Hepatocyte (in vitro differentiated cells): ENCODE results near the gene NCAM1. TPM values are rescaled to one million over a fixed set of nuclear protein-coding genes. Genes with fewer than 3 reads are reported as not detected.

Experiments used
- DNase-seq: peaks from one replicate; pipeline ENCODE4 v3.0.0-alpha.2; 2016; ENCODE audit warnings: low spot score
- H2AFZ ChIP-seq: fragments of 200-600 bp; sonication (generic); 2 replicates; pipeline ENCODE4 v1.6.0; 2016; ENCODE audit warnings: antibody characterized with exemption, mild to moderate bottlenecking
- H3K27ac ChIP-seq: fragments of 200-600 bp; sonication (generic); 2 replicates; pipeline ENCODE4 v1.5.1; 2016; ENCODE audit warnings: mild to moderate bottlenecking
- H3K27me3 ChIP-seq: fragments of 200-600 bp; sonication (generic); 2 replicates; pipeline ENCODE4 v1.6.1; 2016
- H3K36me3 ChIP-seq: fragments of 200-600 bp; sonication (generic); replicated peaks from 2 replicates; pipeline ENCODE4 v1.5.1; 2016; ENCODE audit warnings: low read depth; ENCODE audit not compliant: insufficient read depth
- H3K4me1 ChIP-seq: fragments of 200-600 bp; sonication (generic); 2 replicates; pipeline ENCODE4 v1.5.1; 2016; ENCODE audit warnings: mild to moderate bottlenecking, moderate library complexity; ENCODE audit not compliant: insufficient read depth
- H3K4me2 ChIP-seq: fragments of 200-600 bp; sonication (generic); 2 replicates; pipeline ENCODE4 v1.6.0; 2016
- H3K4me3 ChIP-seq: fragments of 200-600 bp; sonication (generic); 2 replicates; pipeline ENCODE4 v1.5.1; 2016; ENCODE audit warnings: mild to moderate bottlenecking
- H3K79me2 ChIP-seq: fragments of 200-600 bp; sonication (generic); 2 replicates; pipeline ENCODE4 v1.6.0; 2017; ENCODE audit warnings: mild to moderate bottlenecking
- H3K9me2 ChIP-seq: fragments of 200-600 bp; sonication (generic); replicated peaks from 2 replicates; pipeline ENCODE4 v1.6.0; 2017; ENCODE audit warnings: mild to moderate bottlenecking; ENCODE audit not compliant: insufficient read depth
- H3K9me3 ChIP-seq: fragments of 200-600 bp; sonication (generic); 2 replicates; pipeline ENCODE4 v1.5.1; 2016; ENCODE audit warnings: low read depth, mild to moderate bottlenecking
- H4K20me1 ChIP-seq: fragments of 200-600 bp; sonication (generic); 2 replicates; pipeline ENCODE4 v1.6.0; 2016; ENCODE audit warnings: mild to moderate bottlenecking; ENCODE audit not compliant: insufficient read depth, poor library complexity, severe bottlenecking
- EZH2 ChIP-seq: fragments of 200-600 bp; sonication (generic); IDR thresholded peaks from 2 replicates; pipeline ENCODE4 v1.6.1; 2016; ENCODE audit warnings: antibody characterized with exemption, mild to moderate bottlenecking, borderline replicate concordance
- EZH2phosphoT487 ChIP-seq: fragments of 200-600 bp; sonication (generic); IDR thresholded peaks from one replicate; pipeline ENCODE4 v1.6.1; 2018; ENCODE audit warnings: antibody characterized with exemption, mild to moderate bottlenecking, low read depth, moderate library complexity; ENCODE audit not compliant: unreplicated experiment, severe bottlenecking
- WGBS: methylation state at CpG from one replicate; pipeline ENCODE4 v1.1.6; 2016; ENCODE audit warnings: low lambda C conversion rate; ENCODE audit errors: missing lambda C conversion rate; 5-methylcytosine and 5-hydroxymethylcytosine counted together
- polyA plus RNA-seq: library from polyadenylated mRNA; unstranded; fragments of >200 nt; fragmentation: Nextera tagmentation; extraction: Ambion mirVana; gene quantifications from 2 replicates; pipeline ENCODE4 v1.2.1, GENCODE V29; 2016
- total RNA-seq: library from RNA; depleted of rRNA; stranded (reverse); fragments of >200 nt; gene quantifications from 2 replicates; pipeline ENCODE4 v1.2.3, GENCODE V29; 2014
- TF ChIP-seq, protein P1 (sequence below): fragments of 200-600 bp; sonication (generic); IDR thresholded peaks from 2 replicates; pipeline ENCODE4 v1.5.1; 2016; ENCODE audit warnings: antibody characterized with exemption, mild to moderate bottlenecking; ENCODE audit not compliant: poor library complexity

Gene NCAM1
- total and polyA plus RNA-seq, 2 experiments from 2014 or later, result 12.4 to 27.2 TPM

DNA sequence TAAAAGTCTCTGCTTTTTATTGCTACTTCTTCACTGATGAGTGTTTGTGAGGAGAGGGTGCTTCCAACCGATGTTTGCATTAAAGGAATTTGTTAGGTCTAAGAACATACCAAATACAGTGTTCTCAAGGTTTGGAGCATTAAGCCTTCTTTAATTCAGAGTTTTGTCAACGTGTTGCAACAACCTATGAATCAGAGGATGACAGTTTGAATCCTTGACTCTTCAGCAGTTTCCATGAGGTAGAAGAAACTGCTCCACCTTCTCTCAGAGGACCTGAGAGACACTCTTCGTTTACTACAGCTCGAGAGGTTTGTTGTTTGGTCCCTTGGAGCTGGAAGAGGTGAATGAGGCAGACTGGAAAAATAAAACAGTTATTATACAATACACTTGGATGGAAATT is 55.7 kb downstream of the NCAM1 start:
- Histone ChIP-seq H3K27me3 (no peaks in the 10 kb centered on the region), H3K79me2 (peaks cover 7% of the 10 kb centered on the region), H3K4me3 (no peak overlapping the region), H3K4me1 (peaks cover 17% of the 10 kb centered on the region), H3K9me2 (no peaks in the 10 kb centered on the region), H4K20me1 (no peaks in the 10 kb centered on the region), H2AFZ (no peak overlapping the region), H3K27ac (no peak overlapping the region), H3K4me2 (no peak overlapping the region), H3K9me3 (no peaks in the 10 kb centered on the region), H3K36me3 (no peaks in the 10 kb centered on the region)
- no peak for DNase-seq
- 63% methylated on average over 4 of the region's 4 CpGs for WGBS
- TF ChIP-seq EZH2 (no peak), EZH2phosphoT487 (no peak)
- TF ChIP-seq, protein P1, sequence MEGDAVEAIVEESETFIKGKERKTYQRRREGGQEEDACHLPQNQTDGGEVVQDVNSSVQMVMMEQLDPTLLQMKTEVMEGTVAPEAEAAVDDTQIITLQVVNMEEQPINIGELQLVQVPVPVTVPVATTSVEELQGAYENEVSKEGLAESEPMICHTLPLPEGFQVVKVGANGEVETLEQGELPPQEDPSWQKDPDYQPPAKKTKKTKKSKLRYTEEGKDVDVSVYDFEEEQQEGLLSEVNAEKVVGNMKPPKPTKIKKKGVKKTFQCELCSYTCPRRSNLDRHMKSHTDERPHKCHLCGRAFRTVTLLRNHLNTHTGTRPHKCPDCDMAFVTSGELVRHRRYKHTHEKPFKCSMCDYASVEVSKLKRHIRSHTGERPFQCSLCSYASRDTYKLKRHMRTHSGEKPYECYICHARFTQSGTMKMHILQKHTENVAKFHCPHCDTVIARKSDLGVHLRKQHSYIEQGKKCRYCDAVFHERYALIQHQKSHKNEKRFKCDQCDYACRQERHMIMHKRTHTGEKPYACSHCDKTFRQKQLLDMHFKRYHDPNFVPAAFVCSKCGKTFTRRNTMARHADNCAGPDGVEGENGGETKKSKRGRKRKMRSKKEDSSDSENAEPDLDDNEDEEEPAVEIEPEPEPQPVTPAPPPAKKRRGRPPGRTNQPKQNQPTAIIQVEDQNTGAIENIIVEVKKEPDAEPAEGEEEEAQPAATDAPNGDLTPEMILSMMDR, result no peak

DNA sequence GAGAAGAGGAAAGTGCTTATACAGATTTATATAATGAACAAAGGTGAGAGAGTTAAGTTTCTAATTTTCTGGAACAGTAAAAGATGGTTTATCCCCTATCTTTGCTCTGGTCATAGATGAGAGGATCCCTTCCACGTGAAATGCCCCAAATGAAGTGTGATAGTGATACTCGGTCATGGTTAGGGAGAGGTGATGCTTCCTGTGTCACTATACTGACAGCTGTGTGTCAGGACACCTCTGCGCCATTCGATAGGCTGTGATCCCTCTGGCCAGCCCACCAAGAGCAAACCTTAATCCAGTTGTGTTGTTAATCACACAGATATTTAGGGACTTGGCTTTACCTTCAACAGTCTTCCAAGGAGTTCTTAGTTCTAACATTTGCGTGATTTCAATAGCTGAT is 57.7 kb downstream of the NCAM1 start:
- H3K36me3 ChIP-seq, result no peaks in the 10 kb centered on the region
- TF ChIP-seq, protein P1, result no peak
- TF ChIP-seq EZH2, result no peak
- TF ChIP-seq EZH2phosphoT487, result no peak
- WGBS, result 84% methylated on average over 5 of the region's 5 CpGs

DNA sequence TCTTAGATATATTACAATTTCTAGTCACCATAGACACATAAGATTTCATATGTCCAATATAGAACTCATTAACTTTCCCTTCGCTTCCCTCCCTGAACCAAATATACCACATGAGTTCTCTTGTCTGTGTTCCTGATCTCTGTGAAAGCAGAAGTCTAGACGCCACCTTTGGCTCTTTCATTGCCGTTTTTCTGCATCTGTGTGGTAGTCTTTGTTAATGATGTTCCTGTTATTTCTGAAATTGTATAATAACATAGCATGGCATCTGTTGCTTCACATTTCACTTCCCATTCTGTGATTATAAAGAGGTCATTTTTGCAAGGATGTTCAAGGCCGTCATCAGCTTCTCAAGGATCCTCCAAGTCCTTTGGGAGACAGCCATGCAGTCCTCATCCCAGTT is 58.5 kb downstream of the NCAM1 start:
- Histone ChIP-seq H3K4me2 (no peak overlapping the region), H4K20me1 (no peaks in the 10 kb centered on the region), H3K9me2 (no peaks in the 10 kb centered on the region), H3K36me3 (no peaks in the 10 kb centered on the region), H3K4me3 (no peak overlapping the region), H3K9me3 (no peaks in the 10 kb centered on the region), H3K27me3 (no peaks in the 10 kb centered on the region), H3K27ac (no peak overlapping the region), H2AFZ (no peak overlapping the region), H3K4me1 (peaks cover 5% of the 10 kb centered on the region), H3K79me2 (peaks cover 7% of the 10 kb centered on the region)
- TF ChIP-seq, protein P1, result no peak
- no peak for TF ChIP-seq EZH2phosphoT487
- TF ChIP-seq EZH2, result no peak
- no peak for DNase-seq
- WGBS, result 91% methylated on average over 4 of the region's 4 CpGs

More for the DNA sequence above, 57.7 kb downstream of the NCAM1 start:
- Histone ChIP-seq H2AFZ (no peak overlapping the region), H3K4me3 (no peak overlapping the region), H3K9me2 (no peaks in the 10 kb centered on the region), H3K4me2 (no peak overlapping the region), H3K4me1 (peaks cover 11% of the 10 kb centered on the region), H3K27ac (no peak overlapping the region), H3K79me2 (peaks cover 7% of the 10 kb centered on the region), H4K20me1 (no peaks in the 10 kb centered on the region), H3K27me3 (no peaks in the 10 kb centered on the region), H3K9me3 (no peaks in the 10 kb centered on the region)
- no peak for DNase-seq

DNA sequence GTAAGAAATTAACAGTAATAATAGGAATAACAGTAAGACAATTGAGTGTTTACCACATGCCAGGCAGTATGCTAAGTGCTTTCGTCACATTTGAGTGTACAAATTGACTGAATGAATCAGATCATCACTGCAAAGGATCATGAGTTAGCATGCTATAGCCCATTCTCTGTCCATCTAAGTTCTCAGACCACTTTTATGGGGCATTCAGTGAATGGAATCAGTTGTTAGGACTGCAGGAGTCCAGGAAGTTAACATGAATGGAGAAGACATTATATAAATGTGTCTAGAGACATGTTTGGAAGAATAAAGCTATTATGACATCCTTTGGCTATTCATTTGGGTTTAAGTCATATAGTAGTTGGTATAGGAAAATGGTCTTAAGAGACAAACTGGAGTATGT is 59.9 kb downstream of the NCAM1 start:
- Histone ChIP-seq H3K4me3 (no peak overlapping the region), H3K9me2 (no peaks in the 10 kb centered on the region), H3K79me2 (peaks cover 10% of the 10 kb centered on the region), H2AFZ (no peak overlapping the region), H3K27ac (no peak overlapping the region), H4K20me1 (no peaks in the 10 kb centered on the region), H3K9me3 (no peaks in the 10 kb centered on the region), H3K4me1 (no peaks in the 10 kb centered on the region), H3K27me3 (no peaks in the 10 kb centered on the region), H3K36me3 (no peaks in the 10 kb centered on the region), H3K4me2 (no peak overlapping the region)
- no peak for TF ChIP-seq EZH2
- TF ChIP-seq EZH2phosphoT487, result no peak
- TF ChIP-seq, protein P1, result no peak
- DNase-seq, result no peak
- 92% methylated on average over 1 of the region's 1 CpG for WGBS
